Activated CD8-positive, alpha-beta T cell treated with anti-CD3 and anti-CD28 coated beads for 36 hours (primary cell): Measurements from ENCODE around the gene TMEM47. TPM values are rescaled to one million over a fixed set of nuclear protein-coding genes. Genes with fewer than 3 reads are reported as not detected.

ENCODE experiments used
- ATAC-seq: fragments of 200-7000 bp; cut with Tn5 transposase; one replicate; pipeline ENCODE4 v1.10.0; 2021; ENCODE audit warnings: mild to moderate bottlenecking, moderate library complexity
- CTCF ChIA-PET: fragments of 350-600 bp; sonication (Branson Sonifier 250); formaldehyde crosslinking; loops from one replicate; lab custom pipeline; 2021; ENCODE audit warnings: antibody characterized with exemption; lab: Charles Lee
- POLR2A ChIA-PET: fragments of 350-600 bp; sonication (Branson Sonifier 250); formaldehyde crosslinking; loops from one replicate; lab custom pipeline; 2021; ENCODE audit warnings: antibody characterized with exemption; lab: Charles Lee
- DNase-seq: peaks from one replicate; pipeline ENCODE4 v3.0.0-alpha.2; 2020
- H3K27ac Mint-ChIP-seq: one replicate; pipeline ENCODE4 v1.8.0; 2021; ENCODE audit warnings: mild to moderate bottlenecking, mixed read lengths
- H3K27me3 Mint-ChIP-seq: one replicate; pipeline ENCODE4 v1.8.0; 2021; ENCODE audit warnings: mixed read lengths
- H3K36me3 Mint-ChIP-seq: one replicate; pipeline ENCODE4 v1.8.0; 2021; ENCODE audit warnings: low read depth, mixed read lengths
- H3K4me1 Mint-ChIP-seq: one replicate; pipeline ENCODE4 v1.8.0; 2021; ENCODE audit warnings: low read depth, mixed read lengths
- H3K4me3 Mint-ChIP-seq: one replicate; pipeline ENCODE4 v1.8.0; 2021; ENCODE audit warnings: mild to moderate bottlenecking, moderate library complexity, mixed read lengths
- H3K9me3 Mint-ChIP-seq: one replicate; pipeline ENCODE4 v1.8.0; 2021; ENCODE audit warnings: mixed read lengths
- CTCF ChIP-seq: fragments of 200-600 bp; IDR thresholded peaks from one replicate; pipeline ENCODE4 v1.8.0; 2022; ENCODE audit warnings: antibody characterized with exemption, mild to moderate bottlenecking
- intact Hi-C: fragments of 100-400 bp; cut with micrococcal nuclease; formaldehyde crosslinking; loops from one replicate; pipeline ENCODE4 v1.10.0; 2022
- total RNA-seq, 2 experiments: library from RNA; stranded (reverse); gene quantifications; one replicate each; pipeline ENCODE4 v1.2.3, GENCODE V29; 2021

TMEM47 gene
- total RNA-seq, 2 experiments from 2014 or later: not detected

- Mint-ChIP-seq H3K4me3 (no peak overlapping the region), H3K27ac (no peak overlapping the region), H3K9me3 (no peaks in the 10 kb centered on the region), H3K36me3 (no peaks in the 10 kb centered on the region), H3K27me3 (no peaks in the 10 kb centered on the region), H3K4me1 (no peaks in the 10 kb centered on the region)
- DNase-seq (no peak), ATAC-seq (no peak)
- ChIA-PET POLR2A (no interaction called here), CTCF (no interaction called here)
- intact Hi-C loops: no loop called here
- TF ChIP-seq CTCF: no peak
These were observed 32.7 kb downstream of the TMEM47 start for GRCh38 chrX:34624416-34624815.

DNA sequence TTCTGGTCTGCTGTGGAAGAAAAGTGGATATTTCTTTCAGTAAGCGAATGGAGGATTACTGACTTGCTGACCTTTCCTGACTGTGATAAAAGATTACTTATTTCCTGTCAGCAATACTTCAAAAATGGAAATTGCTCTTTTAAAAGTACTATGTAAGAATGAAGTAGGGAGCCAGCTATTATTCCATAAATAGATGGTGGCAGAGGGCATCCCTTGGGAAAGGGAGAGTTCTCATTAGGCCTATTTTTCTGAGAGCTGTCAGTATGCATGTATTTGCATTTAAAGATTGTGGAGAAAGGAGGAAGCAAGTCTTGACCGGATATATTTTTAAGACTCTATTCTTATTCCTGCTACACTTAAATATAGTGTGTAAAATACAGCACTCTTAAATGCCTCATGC is 37.2 kb downstream of the TMEM47 start:
- ATAC-seq (no peak), DNase-seq (no peak)
- no peak for TF ChIP-seq CTCF
- no peaks in the 10 kb centered on the region for H3K4me1 Mint-ChIP-seq
- no peaks in the 10 kb centered on the region for H3K9me3 Mint-ChIP-seq
- no peak overlapping the region for H3K27ac Mint-ChIP-seq
- POLR2A ChIA-PET: no interaction called here
- no peaks in the 10 kb centered on the region for H3K27me3 Mint-ChIP-seq
- intact Hi-C loops: no loop called here
- H3K36me3 Mint-ChIP-seq: no peaks in the 10 kb centered on the region
- no peak overlapping the region for H3K4me3 Mint-ChIP-seq
- CTCF ChIA-PET: no interaction called here

DNA sequence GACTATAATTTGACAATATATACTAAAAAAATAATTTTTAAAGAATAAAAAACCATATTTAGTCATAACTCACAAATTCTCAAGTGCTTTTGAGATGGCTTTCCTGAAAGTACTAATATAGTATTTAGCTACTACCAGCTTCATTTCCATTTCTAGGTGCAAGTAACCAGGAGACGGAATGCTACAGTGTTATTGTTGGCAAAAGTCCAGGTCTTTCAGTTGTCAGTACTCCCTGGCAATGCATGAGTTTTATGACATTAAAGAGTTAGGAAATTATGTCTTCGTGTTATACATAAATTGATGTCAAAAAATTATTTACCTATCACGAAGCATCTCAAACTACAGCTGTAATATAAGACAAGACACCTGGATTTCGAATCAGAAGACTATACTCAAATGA is 45.0 kb downstream of the TMEM47 start:
- Mint-ChIP-seq H3K36me3 (no peaks in the 10 kb centered on the region), H3K27ac (no peak overlapping the region), H3K4me3 (no peak overlapping the region), H3K27me3 (no peaks in the 10 kb centered on the region), H3K4me1 (no peaks in the 10 kb centered on the region), H3K9me3 (peaks cover 4% of the 10 kb centered on the region)
- CTCF ChIA-PET: no interaction called here
- ATAC-seq (no peak), DNase-seq (no peak)
- TF ChIP-seq CTCF: no peak
- intact Hi-C loops: no loop called here
- POLR2A ChIA-PET: no interaction called here

DNA sequence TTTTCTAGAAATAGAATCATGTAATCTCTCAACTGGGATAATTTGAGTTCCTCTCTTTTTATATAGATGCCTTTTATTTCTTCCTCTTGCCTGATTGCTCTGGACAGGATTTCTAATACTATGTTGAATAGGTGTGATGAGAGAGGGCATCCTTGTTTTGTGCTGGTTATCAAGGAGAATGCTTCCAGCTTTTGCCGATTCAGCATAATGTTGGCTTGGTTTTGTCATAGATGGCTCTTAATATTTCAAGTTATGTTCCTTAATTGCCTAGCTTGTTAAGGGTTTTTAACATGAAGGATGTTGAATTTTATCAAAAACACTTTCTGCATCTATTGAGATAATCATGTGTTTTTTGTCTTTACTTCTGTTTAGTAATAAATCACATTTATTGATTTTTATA is 58.7 kb downstream of the TMEM47 start:
- no peaks in the 10 kb centered on the region for H3K36me3 Mint-ChIP-seq
- DNase-seq: no peak
- H3K9me3 Mint-ChIP-seq: peaks cover 4% of the 10 kb centered on the region
- H3K4me1 Mint-ChIP-seq: no peaks in the 10 kb centered on the region
- no peak for TF ChIP-seq CTCF
- intact Hi-C loops: no loop called here
- POLR2A ChIA-PET: no interaction called here
- no peaks in the 10 kb centered on the region for H3K27me3 Mint-ChIP-seq
- H3K4me3 Mint-ChIP-seq: no peak overlapping the region
- H3K27ac Mint-ChIP-seq: no peak overlapping the region
- CTCF ChIA-PET: no interaction called here
- ATAC-seq: no peak

- intact Hi-C loops: no loop called here
These were observed 70.1 kb downstream of the TMEM47 start for GRCh38 chrX:34586936-34587335.

More at GRCh38 chrX:34586936-34587335, 70.1 kb downstream of the TMEM47 start:
- Mint-ChIP-seq H3K27ac (no peak overlapping the region), H3K27me3 (no peaks in the 10 kb centered on the region), H3K9me3 (peaks cover 1% of the 10 kb centered on the region), H3K36me3 (no peaks in the 10 kb centered on the region), H3K4me3 (no peak overlapping the region), H3K4me1 (no peaks in the 10 kb centered on the region)
- POLR2A ChIA-PET: no interaction called here
- CTCF ChIA-PET: no interaction called here
- no peak for TF ChIP-seq CTCF
- ATAC-seq (no peak), DNase-seq (no peak)
